ELR (cell line): ENCODE results near the gene COLEC12.

Experiments used
- DNase-seq: peaks from one replicate; pipeline ENCODE4 v3.0.0-alpha.2; 2015; ENCODE audit warnings: low read depth

The COLEC12 gene

GRCh38 chr18:475202-476031 lies 25.1 kb downstream of the COLEC12 start:
- peak; percentile 91 for DNase-seq

- DNase-seq, result no peak
Measured at GRCh38 chr18:474416-474815, 26.1 kb downstream of the COLEC12 start.

GRCh38 chr18:473802-474201 lies 26.7 kb downstream of the COLEC12 start:
- DNase-seq, result no peak

- peak; percentile 86 for DNase-seq
Measured at GRCh38 chr18:471716-472115, 28.8 kb downstream of the COLEC12 start.

DNA sequence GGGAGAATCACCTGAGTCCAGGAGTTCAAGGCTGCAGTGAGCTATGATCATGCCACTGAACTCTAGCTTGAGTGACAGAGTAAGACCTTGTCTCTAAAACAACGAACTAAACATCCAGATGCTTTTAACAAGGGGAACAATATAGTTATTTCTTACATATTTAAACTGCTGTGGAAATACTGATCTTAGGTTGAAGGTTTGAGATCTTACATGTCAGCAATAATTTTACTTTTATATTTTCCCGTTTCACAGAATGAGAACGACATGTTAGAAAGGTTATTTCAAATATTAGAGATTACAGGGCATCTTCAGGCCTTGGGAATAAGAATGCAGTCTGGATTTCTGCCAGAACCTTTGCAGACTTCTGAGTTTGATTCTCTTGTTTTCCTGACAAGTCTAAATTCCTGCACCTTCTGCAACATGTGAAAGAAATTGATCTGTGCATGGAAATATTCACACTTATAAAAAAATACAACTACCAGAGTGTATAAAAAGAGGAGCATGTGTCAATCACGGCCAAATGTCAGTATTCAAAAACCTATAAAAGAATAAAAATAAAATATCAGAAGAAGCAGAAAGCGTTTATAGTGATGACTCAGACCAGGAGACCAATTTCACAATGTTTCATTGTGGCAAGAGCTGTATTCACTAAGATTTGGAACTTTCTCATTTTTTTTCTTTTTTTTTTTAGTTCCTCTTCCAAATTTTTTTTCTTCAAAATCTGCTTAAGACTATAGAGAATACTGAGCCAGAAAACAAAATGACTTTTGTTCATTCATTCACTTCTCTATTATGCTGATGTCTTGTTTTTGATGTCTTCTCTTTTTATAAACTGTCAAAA lies 29.6 kb downstream of the COLEC12 start:
- DNase-seq, result peak; percentile 72

DNA sequence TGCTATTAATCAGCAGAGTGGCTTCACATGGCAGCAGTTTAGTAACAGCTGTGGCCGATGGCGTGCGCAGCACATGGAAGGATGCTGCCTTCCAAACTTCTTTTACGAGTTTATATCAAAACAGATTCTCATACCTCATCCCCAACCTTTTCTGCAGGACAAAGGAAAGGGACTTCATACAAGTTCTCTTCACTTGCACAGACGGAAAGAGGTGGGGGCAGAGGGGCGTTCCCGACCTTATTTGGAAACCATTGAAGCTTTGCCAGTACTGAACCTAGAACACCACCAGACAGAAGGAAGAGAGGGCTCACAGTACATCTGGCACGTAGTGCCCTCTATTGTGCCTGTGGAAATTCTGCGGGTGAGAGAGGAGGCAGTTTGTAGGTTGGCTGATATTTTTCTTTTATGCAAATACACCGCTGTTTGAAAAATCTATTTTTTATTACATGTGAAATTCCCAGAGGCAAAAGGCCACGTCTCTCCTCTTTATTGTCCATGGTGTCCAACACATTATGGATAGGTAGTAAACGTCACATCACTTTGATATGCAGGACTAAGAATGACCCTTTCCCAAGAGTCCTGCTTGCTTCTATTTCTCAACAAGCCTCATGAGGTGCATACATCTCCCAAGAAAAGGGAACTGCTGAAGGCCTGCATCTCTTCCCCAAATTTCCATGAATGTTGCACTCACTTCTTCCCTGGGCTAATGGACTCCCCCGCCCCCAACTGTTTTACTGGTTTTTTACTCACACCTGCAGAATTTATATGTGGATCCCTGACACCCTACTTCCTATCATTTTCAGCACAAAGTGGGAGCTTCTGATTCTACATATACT lies 31.3 kb downstream of the COLEC12 start:
- DNase-seq, result no peak

- peak; percentile 64 for DNase-seq
Measured at GRCh38 chr18:463827-464541, 36.5 kb downstream of the COLEC12 start.

- DNase-seq, result no peak
Measured at GRCh38 chr18:463403-463802, 37.1 kb downstream of the COLEC12 start.

GRCh38 chr18:461762-462161 lies 38.7 kb downstream of the COLEC12 start:
- no peak for DNase-seq

DNA sequence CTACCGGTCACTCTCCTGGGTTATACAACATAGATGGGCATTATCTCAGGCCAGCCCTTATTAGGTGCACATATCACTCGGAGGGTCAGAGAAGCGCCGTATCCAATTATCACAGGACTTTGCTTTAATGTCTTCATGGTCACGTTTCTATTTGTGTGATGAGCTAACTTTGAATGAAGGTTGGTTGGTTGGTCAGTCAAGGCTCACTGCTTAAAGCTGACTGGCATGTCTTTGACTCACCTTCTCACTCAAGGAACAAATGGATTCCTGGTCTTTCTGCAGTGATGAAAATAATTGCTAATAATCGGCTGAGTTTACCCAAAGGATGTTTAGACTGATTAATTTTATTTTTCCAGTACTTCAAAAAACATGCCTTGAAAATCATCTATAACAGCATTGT lies 39.7 kb downstream of the COLEC12 start:
- no peak for DNase-seq

GRCh38 chr18:459814-460593 lies 40.5 kb downstream of the COLEC12 start:
- no peak for DNase-seq

GRCh38 chr18:457521-458412 lies 42.7 kb downstream of the COLEC12 start:
- DNase-seq, result no peak

DNA sequence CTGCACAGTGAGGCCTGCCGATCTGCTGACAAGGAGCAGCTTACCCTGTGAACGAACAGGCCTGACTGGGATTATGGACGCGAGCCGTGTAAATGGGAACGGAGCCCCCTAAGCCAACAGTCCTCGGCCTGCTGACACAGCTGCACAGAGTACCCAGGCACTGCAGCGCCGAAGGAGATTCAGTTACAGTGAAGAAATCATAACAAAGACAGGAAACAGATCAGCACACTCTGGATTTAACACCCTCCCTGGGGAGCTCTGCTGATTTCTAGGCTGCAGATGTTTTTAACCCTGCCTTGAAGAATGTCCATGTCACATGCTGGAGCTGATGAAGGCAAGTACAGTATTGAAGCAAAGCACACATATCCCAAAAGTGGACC lies 43.4 kb downstream of the COLEC12 start:
- no peak for DNase-seq

GRCh38 chr18:456361-457139 lies 44.0 kb downstream of the COLEC12 start:
- DNase-seq, result no peak

GRCh38 chr18:453400-453799 lies 47.1 kb downstream of the COLEC12 start:
- DNase-seq, result no peak

DNA sequence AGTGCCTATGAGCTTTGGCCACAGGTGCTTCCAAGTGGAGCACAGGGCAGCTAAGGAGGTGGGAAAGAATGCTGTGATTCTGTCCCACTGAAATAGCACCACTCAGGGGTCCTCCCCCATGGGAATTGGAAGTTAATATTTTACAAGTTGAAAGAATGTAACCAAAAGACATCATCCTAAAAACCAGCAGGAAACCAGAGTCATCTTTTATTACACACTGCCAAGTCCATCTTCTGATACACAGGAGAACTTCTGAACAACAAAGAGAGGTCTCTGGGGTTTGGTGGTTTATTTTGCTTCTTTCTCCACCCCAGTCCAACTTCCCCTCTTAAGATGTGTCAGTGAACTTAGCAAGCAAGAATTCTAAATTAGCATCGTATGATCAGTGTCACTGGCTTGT lies 47.7 kb downstream of the COLEC12 start:
- DNase-seq, result no peak

DNA sequence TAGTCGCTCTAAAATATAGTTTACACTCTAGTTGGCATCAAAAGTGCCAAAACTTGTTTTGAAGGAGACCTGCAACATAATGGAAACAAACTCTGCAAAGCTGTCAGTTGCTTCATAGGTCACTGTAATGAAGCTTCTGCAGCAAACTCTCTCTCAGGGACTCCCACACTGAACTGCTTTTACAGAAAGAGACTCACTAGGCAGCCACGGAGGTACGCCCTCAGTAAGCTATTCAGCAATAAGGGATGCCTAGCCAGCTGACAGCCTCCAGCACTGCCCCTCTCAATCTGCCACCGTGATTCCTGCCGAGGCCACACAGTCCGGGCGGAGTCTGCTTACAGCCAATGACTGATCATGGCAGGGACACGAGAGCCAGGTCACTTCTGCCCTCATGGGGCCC lies 51.1 kb downstream of the COLEC12 start:
- no peak for DNase-seq

- no peak for DNase-seq
Measured at GRCh38 chr18:448116-448790, 52.2 kb downstream of the COLEC12 start.
